GM12878 (cell line): ENCODE results near the gene CAST. TPM values are rescaled to one million over a fixed set of nuclear protein-coding genes. Genes with fewer than 3 reads are reported as not detected.
A peak's percentile ranks its signal among the peaks of the same experiment; 100 is the strongest.

Experiments used
- ATF7 ChIP-seq: fragments of 450-650 bp; IDR thresholded peaks from 2 replicates; pipeline ENCODE4 v1.6.1; 2016; ENCODE audit warnings: low read depth, mild to moderate bottlenecking
- BACH1 ChIP-seq: fragments of 450-650 bp; IDR thresholded peaks from 2 replicates; pipeline ENCODE4 v1.6.1; 2017; ENCODE audit warnings: mild to moderate bottlenecking, borderline replicate concordance
- BMI1 ChIP-seq: fragments of 450-650 bp; IDR thresholded peaks from 2 replicates; pipeline ENCODE4 v1.6.1; 2016; ENCODE audit warnings: mild to moderate bottlenecking, moderate library complexity, borderline replicate concordance
- CBX5 ChIP-seq: sonication (generic); IDR thresholded peaks from 2 replicates; pipeline ENCODE4 v1.6.1; 2016; ENCODE audit warnings: low read depth, moderate library complexity, mild to moderate bottlenecking, inconsistent platforms
- CHD4 ChIP-seq: fragments of 200-600 bp; sonication (generic); IDR thresholded peaks from 2 replicates; pipeline ENCODE4 v1.6.1; 2016; ENCODE audit warnings: mild to moderate bottlenecking
- CREB1 ChIP-seq: IDR thresholded peaks from 2 replicates; pipeline ENCODE4 v1.6.1; 2012; ENCODE audit warnings: low read depth, mild to moderate bottlenecking, inconsistent platforms
- ETV6 ChIP-seq, 2 experiments: fragments of 450-650 bp in 1 of 2; IDR thresholded peaks in 1 of 2; conservative IDR thresholded peaks in 1 of 2; 2 replicates each; pipeline ENCODE4 v1.6.1; 2014; ENCODE audit warnings: antibody characterized with exemption in 1 of 2, borderline replicate concordance in 1 of 2, low read depth in 1 of 2, mild to moderate bottlenecking in 1 of 2, moderate library complexity in 1 of 2
- FOXK2 ChIP-seq: fragments of 450-650 bp; IDR thresholded peaks from 2 replicates; pipeline ENCODE4 v1.6.1; 2017; ENCODE audit warnings: mild to moderate bottlenecking, moderate library complexity
- GATAD2B ChIP-seq: fragments of 450-650 bp; conservative IDR thresholded peaks from 2 replicates; pipeline ENCODE4 v1.6.1; 2017; ENCODE audit warnings: low read depth, mild to moderate bottlenecking, moderate library complexity
- IKZF1 ChIP-seq: fragments of 450-650 bp; conservative IDR thresholded peaks from 2 replicates; pipeline ENCODE4 v1.6.1; 2017; ENCODE audit warnings: antibody characterized with exemption, mild to moderate bottlenecking
- NFYA ChIP-seq: IDR thresholded peaks from 2 replicates; pipeline ENCODE4 v1.6.1; 2011; ENCODE audit warnings: low read depth, mild to moderate bottlenecking, low read length, improper control_type of control experiment, borderline replicate concordance
- PML ChIP-seq: IDR thresholded peaks from 2 replicates; pipeline ENCODE4 v1.6.1; 2012; ENCODE audit warnings: low read length, inconsistent platforms
- POLR2A ChIP-seq: IDR thresholded peaks from 2 replicates; pipeline ENCODE4 v1.6.1; 2011; ENCODE audit warnings: low read depth, mild to moderate bottlenecking, low read length
- POU2F2 ChIP-seq: IDR thresholded peaks from 3 replicates; pipeline ENCODE4 v1.6.1; 2011; ENCODE audit warnings: low read depth, mild to moderate bottlenecking, low read length, borderline replicate concordance
- RAD51 ChIP-seq: fragments of 450-650 bp; IDR thresholded peaks from 2 replicates; pipeline ENCODE4 v1.6.1; 2016; ENCODE audit warnings: moderate library complexity, mild to moderate bottlenecking, inconsistent platforms
- RFX5 ChIP-seq: IDR thresholded peaks from 2 replicates; pipeline ENCODE4 v1.6.1; 2011; ENCODE audit warnings: low read depth, low read length, improper control_type of control experiment
- SIN3A ChIP-seq: IDR thresholded peaks from 2 replicates; pipeline ENCODE4 v1.6.1; 2012; ENCODE audit warnings: low read depth, low read length, improper control_type of control experiment
- SP1 ChIP-seq: IDR thresholded peaks from one replicate; pipeline ENCODE4 v1.6.1; 2011; ENCODE audit warnings: low read depth, low read length
- TAF1 ChIP-seq: IDR thresholded peaks from 2 replicates; pipeline ENCODE4 v1.6.1; 2011; ENCODE audit warnings: mild to moderate bottlenecking, low read depth, low read length, borderline replicate concordance
- TCF3 ChIP-seq: IDR thresholded peaks from 2 replicates; pipeline ENCODE4 v1.6.1; 2012; ENCODE audit warnings: low read depth, mild to moderate bottlenecking, low read length, borderline replicate concordance; ENCODE audit not compliant: insufficient read depth
- YY1 ChIP-seq: IDR thresholded peaks from 2 replicates; pipeline ENCODE4 v1.6.1; 2011; ENCODE audit warnings: low read depth, mild to moderate bottlenecking, low read length
- polyA plus RNA-seq, 11 experiments: library from polyadenylated mRNA; depleted of rRNA in 4 of 11; unstranded in 6 of 11; stranded (reverse) in 5 of 11; fragments of >200 nt; fragmentation: Nextera tagmentation in 4 of 11; fragmentation: Illumina TruSeq in 1 of 11; extraction: Ambion mirVana in 4 of 11; extraction: Trizol in 1 of 11; gene quantifications; 1 replicate in 1 of 11; 2 replicates in 10 of 11; pipeline versions ENCODE4 v1.2.1 to v1.2.3, GENCODE V29; 2011 to 2016; ENCODE audit warnings: inconsistent platforms in 2 of 11, missing spikeins in 2 of 11, low read depth in 1 of 11
- total RNA-seq, 4 experiments: library from RNA; depleted of rRNA in 3 of 4; stranded (reverse); fragments of >200 nt in 3 of 4; fragmentation: Illumina TruSeq in 1 of 4; extraction: Trizol in 1 of 4; gene quantifications; 2 replicates each; pipeline versions ENCODE4 v1.2.1 to v1.2.3, GENCODE V29; 2013 to 2021
- TF ChIP-seq, protein P1 (sequence below): IDR thresholded peaks from 2 replicates; pipeline ENCODE4 v1.6.1; 2012; ENCODE audit warnings: low read depth, low read length, improper control_type of control experiment
- TF ChIP-seq, protein P2 (sequence below): IDR thresholded peaks from 2 replicates; pipeline ENCODE4 v1.6.1; 2011; ENCODE audit warnings: low read depth, low read length, improper control_type of control experiment, borderline replicate concordance
- TF ChIP-seq, protein P3 (sequence below): fragments of 450-650 bp; IDR thresholded peaks from 2 replicates; pipeline ENCODE4 v1.6.1; 2017; ENCODE audit warnings: low read depth, mild to moderate bottlenecking, moderate library complexity
- TF ChIP-seq, protein P4 (sequence below), 3 experiments: IDR thresholded peaks in 2 of 3; conservative IDR thresholded peaks in 1 of 3; 2 replicates each; pipeline ENCODE4 v1.5.1; 2011; ENCODE audit warnings: low read depth in 3 of 3, low read length in 3 of 3, mild to moderate bottlenecking in 3 of 3, control low read depth in 2 of 3, moderate library complexity in 2 of 3, inconsistent platforms in 1 of 3, mixed read lengths in 1 of 3; ENCODE audit not compliant: control insufficient read depth in 2 of 3, insufficient read depth in 1 of 3; ENCODE audit errors: extremely low read depth in 1 of 3
- TF ChIP-seq, protein P5 (sequence below): IDR thresholded peaks from 2 replicates; pipeline ENCODE4 v1.6.1; 2012; ENCODE audit warnings: low read depth, low read length, improper control_type of control experiment

CAST gene
- total and polyA plus RNA-seq, 10 of the 15 experiments (the other 5 are each of a cell fraction or from before 2014, with no cell fraction given), result 31.7 to 140 (median 68.5) TPM

DNA sequence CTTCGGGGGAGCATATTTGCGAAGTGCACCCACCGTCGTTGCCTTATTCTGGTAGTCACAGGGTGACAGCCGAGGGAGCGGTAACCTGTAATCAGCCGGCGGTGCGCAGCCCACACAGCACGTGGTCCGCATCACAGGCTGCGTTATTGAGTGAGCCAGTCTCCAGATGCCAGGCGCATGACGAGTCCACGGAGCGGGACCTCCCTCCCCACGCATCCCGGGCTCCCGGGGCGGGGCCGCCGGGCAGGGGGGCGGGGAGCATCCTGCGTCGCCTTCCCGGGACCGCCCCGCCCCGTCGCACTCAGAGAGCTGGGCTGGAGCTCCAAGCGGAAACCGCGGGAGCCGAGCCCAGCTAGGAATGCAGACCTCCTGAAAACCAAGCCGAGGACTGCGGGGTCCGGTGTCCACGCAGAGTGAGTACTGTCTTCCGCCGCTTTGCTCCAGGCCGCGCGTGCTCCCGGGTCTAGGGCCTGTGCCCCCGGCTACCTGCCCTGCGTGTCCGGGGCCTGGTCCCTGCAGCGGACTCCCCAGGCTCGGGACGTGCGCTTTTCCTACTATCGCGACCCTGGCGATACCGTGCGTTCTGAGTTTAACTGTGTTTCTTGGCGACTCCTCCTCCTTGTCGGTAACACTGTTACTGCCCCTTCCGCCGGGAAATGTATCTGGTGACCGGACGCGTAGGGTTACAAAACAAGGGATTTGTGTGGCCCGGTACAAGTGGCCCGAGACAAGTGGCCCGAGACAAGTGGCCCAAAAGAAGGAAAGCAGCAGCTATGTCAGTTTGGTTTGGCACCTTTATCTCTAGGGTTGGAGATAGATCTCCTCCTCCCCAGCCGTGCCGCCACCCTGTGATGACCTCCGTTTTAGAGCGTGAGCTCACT lies 40.6 kb downstream of the CAST start (continued):
- no peak for TF ChIP-seq TCF3
- TF ChIP-seq RAD51, result 0 out of 2 replicates have a peak, but pooled peaks have one; percentile 56
- TF ChIP-seq FOXK2, result no peak
- TF ChIP-seq CHD4, result no peak
- TF ChIP-seq ETV6 (conservative IDR thresholded peaks at IDR 0.05 in 1 of 2, IDR thresholded peaks at IDR 0.05 in 1 of 2; ENCODE audit: borderline replicate concordance in 1 of 2, low read depth in 1 of 2), result peak in 1 of 2 experiments; percentile 35; a peak in 1 of 4 replicates
- TF ChIP-seq, protein P1, sequence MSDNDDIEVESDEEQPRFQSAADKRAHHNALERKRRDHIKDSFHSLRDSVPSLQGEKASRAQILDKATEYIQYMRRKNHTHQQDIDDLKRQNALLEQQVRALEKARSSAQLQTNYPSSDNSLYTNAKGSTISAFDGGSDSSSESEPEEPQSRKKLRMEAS, result peak; percentile 83
- TF ChIP-seq, protein P2, sequence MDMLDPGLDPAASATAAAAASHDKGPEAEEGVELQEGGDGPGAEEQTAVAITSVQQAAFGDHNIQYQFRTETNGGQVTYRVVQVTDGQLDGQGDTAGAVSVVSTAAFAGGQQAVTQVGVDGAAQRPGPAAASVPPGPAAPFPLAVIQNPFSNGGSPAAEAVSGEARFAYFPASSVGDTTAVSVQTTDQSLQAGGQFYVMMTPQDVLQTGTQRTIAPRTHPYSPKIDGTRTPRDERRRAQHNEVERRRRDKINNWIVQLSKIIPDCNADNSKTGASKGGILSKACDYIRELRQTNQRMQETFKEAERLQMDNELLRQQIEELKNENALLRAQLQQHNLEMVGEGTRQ, result peak; percentile 39
- TF ChIP-seq TAF1, result no peak
- peak; percentile 65 for TF ChIP-seq POLR2A
- TF ChIP-seq, protein P3, sequence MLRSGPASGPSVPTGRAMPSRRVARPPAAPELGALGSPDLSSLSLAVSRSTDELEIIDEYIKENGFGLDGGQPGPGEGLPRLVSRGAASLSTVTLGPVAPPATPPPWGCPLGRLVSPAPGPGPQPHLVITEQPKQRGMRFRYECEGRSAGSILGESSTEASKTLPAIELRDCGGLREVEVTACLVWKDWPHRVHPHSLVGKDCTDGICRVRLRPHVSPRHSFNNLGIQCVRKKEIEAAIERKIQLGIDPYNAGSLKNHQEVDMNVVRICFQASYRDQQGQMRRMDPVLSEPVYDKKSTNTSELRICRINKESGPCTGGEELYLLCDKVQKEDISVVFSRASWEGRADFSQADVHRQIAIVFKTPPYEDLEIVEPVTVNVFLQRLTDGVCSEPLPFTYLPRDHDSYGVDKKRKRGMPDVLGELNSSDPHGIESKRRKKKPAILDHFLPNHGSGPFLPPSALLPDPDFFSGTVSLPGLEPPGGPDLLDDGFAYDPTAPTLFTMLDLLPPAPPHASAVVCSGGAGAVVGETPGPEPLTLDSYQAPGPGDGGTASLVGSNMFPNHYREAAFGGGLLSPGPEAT, result no peak
- peak; percentile 21; the same call in 1 of the 2 replicates for TF ChIP-seq SIN3A
- TF ChIP-seq IKZF1, result peak; percentile 74
- no peak for TF ChIP-seq PML
- TF ChIP-seq YY1, result no peak
- TF ChIP-seq SP1, result no peak
- TF ChIP-seq GATAD2B, result 0 out of 2 replicates have a peak, but pooled peaks have one; percentile 43
- no peak for TF ChIP-seq NFYA
- TF ChIP-seq BACH1, result peak; percentile 45; the same call in 1 of the 2 replicates
- TF ChIP-seq RFX5, result no peak
- no peak for TF ChIP-seq POU2F2
- no peak for TF ChIP-seq CBX5
- TF ChIP-seq, protein P4, sequence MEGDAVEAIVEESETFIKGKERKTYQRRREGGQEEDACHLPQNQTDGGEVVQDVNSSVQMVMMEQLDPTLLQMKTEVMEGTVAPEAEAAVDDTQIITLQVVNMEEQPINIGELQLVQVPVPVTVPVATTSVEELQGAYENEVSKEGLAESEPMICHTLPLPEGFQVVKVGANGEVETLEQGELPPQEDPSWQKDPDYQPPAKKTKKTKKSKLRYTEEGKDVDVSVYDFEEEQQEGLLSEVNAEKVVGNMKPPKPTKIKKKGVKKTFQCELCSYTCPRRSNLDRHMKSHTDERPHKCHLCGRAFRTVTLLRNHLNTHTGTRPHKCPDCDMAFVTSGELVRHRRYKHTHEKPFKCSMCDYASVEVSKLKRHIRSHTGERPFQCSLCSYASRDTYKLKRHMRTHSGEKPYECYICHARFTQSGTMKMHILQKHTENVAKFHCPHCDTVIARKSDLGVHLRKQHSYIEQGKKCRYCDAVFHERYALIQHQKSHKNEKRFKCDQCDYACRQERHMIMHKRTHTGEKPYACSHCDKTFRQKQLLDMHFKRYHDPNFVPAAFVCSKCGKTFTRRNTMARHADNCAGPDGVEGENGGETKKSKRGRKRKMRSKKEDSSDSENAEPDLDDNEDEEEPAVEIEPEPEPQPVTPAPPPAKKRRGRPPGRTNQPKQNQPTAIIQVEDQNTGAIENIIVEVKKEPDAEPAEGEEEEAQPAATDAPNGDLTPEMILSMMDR (IDR thresholded peaks at IDR 0.05 in 2 of 3, conservative IDR thresholded peaks at IDR 0.05 in 1 of 3; ENCODE audit: control insufficient read depth in 2 of 3, extremely low read depth in 1 of 3, insufficient read depth in 1 of 3, low read depth in 3 of 3, low read length in 3 of 3), result no peak
- no peak for TF ChIP-seq BMI1
- TF ChIP-seq, protein P5, sequence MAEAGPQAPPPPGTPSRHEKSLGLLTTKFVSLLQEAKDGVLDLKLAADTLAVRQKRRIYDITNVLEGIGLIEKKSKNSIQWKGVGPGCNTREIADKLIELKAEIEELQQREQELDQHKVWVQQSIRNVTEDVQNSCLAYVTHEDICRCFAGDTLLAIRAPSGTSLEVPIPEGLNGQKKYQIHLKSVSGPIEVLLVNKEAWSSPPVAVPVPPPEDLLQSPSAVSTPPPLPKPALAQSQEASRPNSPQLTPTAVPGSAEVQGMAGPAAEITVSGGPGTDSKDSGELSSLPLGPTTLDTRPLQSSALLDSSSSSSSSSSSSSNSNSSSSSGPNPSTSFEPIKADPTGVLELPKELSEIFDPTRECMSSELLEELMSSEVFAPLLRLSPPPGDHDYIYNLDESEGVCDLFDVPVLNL, result no peak
- TF ChIP-seq CREB1, result 0 out of 2 replicates have a peak, but pooled peaks have one; percentile 25
- 0 out of 2 replicates have a peak, but pooled peaks have one; percentile 74 for TF ChIP-seq ATF7
